SU-DHL-6 (cell line): ENCODE results near the gene SYDE2.

ENCODE experiments used
- EZH2phosphoT487 ChIP-seq: fragments of 200-600 bp; sonication (generic), shearing (Covaris generic); conservative IDR thresholded peaks from 2 replicates; pipeline ENCODE4 v1.6.1; 2018; ENCODE audit warnings: mild to moderate bottlenecking, antibody characterized with exemption, low read length, moderate library complexity, mixed read lengths
- TF ChIP-seq, protein P1 (sequence below): fragments of 200-600 bp; sonication (generic); IDR thresholded peaks from one replicate; pipeline ENCODE4 v1.5.1; 2017; ENCODE audit warnings: antibody characterized with exemption, mild to moderate bottlenecking, low read length, moderate library complexity; ENCODE audit not compliant: insufficient read depth, poor library complexity, severe bottlenecking

- TF ChIP-seq, protein P1, sequence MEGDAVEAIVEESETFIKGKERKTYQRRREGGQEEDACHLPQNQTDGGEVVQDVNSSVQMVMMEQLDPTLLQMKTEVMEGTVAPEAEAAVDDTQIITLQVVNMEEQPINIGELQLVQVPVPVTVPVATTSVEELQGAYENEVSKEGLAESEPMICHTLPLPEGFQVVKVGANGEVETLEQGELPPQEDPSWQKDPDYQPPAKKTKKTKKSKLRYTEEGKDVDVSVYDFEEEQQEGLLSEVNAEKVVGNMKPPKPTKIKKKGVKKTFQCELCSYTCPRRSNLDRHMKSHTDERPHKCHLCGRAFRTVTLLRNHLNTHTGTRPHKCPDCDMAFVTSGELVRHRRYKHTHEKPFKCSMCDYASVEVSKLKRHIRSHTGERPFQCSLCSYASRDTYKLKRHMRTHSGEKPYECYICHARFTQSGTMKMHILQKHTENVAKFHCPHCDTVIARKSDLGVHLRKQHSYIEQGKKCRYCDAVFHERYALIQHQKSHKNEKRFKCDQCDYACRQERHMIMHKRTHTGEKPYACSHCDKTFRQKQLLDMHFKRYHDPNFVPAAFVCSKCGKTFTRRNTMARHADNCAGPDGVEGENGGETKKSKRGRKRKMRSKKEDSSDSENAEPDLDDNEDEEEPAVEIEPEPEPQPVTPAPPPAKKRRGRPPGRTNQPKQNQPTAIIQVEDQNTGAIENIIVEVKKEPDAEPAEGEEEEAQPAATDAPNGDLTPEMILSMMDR: no peak
- no peak for TF ChIP-seq EZH2phosphoT487
Measured at GRCh38 chr1:85202864-85203255, 2.0 kb upstream of the SYDE2 start.
